ENCODE results near the gene CHTF18. TPM values are rescaled to one million over a fixed set of nuclear protein-coding genes. Genes with fewer than 3 reads are reported as not detected.
"Not testable (repeated sequence)": the region's sequence is repeated elsewhere in the genome, so short reads cannot be mapped to it uniquely, and the experiment has no call there.

CHTF18 gene
- polyA plus RNA-seq, 4 donors, result 16.0 to 47.6 (median 28.0) TPM

GRCh38 chr16:822909-823297, 34.5 kb downstream of the CHTF18 start:
- DNase-seq (ENCODE audit: low read depth in 4 of 4, low spot score in 2 of 4), result no peak

GRCh38 chr16:824194-824593, 35.8 kb downstream of the CHTF18 start:
- DNase-seq (ENCODE audit: low read depth in 4 of 4, low spot score in 2 of 4), result no peak

GRCh38 chr16:824601-825000, 36.2 kb downstream of the CHTF18 start:
- DNase-seq (ENCODE audit: low read depth in 4 of 4, low spot score in 2 of 4), result no peak

- no peak for DNase-seq (ENCODE audit: low read depth in 4 of 4, low spot score in 2 of 4)
Measured at GRCh38 chr16:825341-826061, 37.1 kb downstream of the CHTF18 start.

GRCh38 chr16:827513-827912, 39.1 kb downstream of the CHTF18 start:
- DNase-seq (ENCODE audit: low read depth in 4 of 4, low spot score in 2 of 4), result no peak

- DNase-seq (ENCODE audit: low read depth in 4 of 4, low spot score in 2 of 4), result no peak
Measured at GRCh38 chr16:828891-829290, 40.5 kb downstream of the CHTF18 start.

- no peak for DNase-seq (ENCODE audit: low read depth in 4 of 4, low spot score in 2 of 4)
Measured at GRCh38 chr16:830107-830870, 41.9 kb downstream of the CHTF18 start.

- no peak for DNase-seq (ENCODE audit: low read depth in 4 of 4, low spot score in 2 of 4)
Measured at GRCh38 chr16:830871-831570, 42.6 kb downstream of the CHTF18 start.

GRCh38 chr16:831571-832413, 43.4 kb downstream of the CHTF18 start:
- no peak for DNase-seq (ENCODE audit: low read depth in 4 of 4, low spot score in 2 of 4)

- DNase-seq (ENCODE audit: low read depth in 4 of 4, low spot score in 2 of 4), result no peak
Measured at GRCh38 chr16:832652-833336, 44.4 kb downstream of the CHTF18 start.

GRCh38 chr16:833411-833810, 45.0 kb downstream of the CHTF18 start:
- no peak for DNase-seq (ENCODE audit: low read depth in 4 of 4, low spot score in 2 of 4)

GRCh38 chr16:835373-835772, 47.0 kb downstream of the CHTF18 start:
- DNase-seq (ENCODE audit: low read depth in 4 of 4, low spot score in 2 of 4), result no peak

GRCh38 chr16:836221-836620, 47.8 kb downstream of the CHTF18 start:
- no peak for DNase-seq (ENCODE audit: low read depth in 4 of 4, low spot score in 2 of 4)

- not testable (repeated sequence) for DNase-seq (ENCODE audit: low read depth in 4 of 4, low spot score in 2 of 4)
Measured at GRCh38 chr16:836822-837221, 48.4 kb downstream of the CHTF18 start.

GRCh38 chr16:838741-839140, 50.3 kb downstream of the CHTF18 start:
- no peak for DNase-seq (ENCODE audit: low read depth in 4 of 4, low spot score in 2 of 4)

- DNase-seq (ENCODE audit: low read depth in 4 of 4, low spot score in 2 of 4), result no peak
Measured at GRCh38 chr16:839643-840408, 51.4 kb downstream of the CHTF18 start.

GRCh38 chr16:840561-841454, 52.4 kb downstream of the CHTF18 start:
- DNase-seq (ENCODE audit: low read depth in 4 of 4, low spot score in 2 of 4), result no peak

- no peak for DNase-seq (ENCODE audit: low read depth in 4 of 4, low spot score in 2 of 4)
Measured at GRCh38 chr16:841455-842060, 53.1 kb downstream of the CHTF18 start.
